Measurements from ENCODE around the gene TMEM132D.

Gene TMEM132D

GRCh38 chr12:129331356-129332085 is 572.3 kb downstream of the TMEM132D start:
- Histone ChIP-seq H3K27me3 (ENCODE audit: control insufficient read depth in 1 of 2, insufficient read depth in 2 of 2, low read length in 2 of 2) (no peaks in the 10 kb centered on the region), H3K4me3 (ENCODE audit: low read depth in 1 of 2, low read length in 2 of 2) (no peak overlapping the region)

GRCh38 chr12:129328235-129328634 is 575.6 kb downstream of the TMEM132D start:
- H3K9ac ChIP-seq (ENCODE audit: low read depth in 1 of 2, low read length in 2 of 2) = no peak overlapping the region
- no peaks in the 10 kb centered on the region for H3K36me3 ChIP-seq (ENCODE audit: control insufficient read depth in 1 of 2, insufficient read depth in 2 of 2, low read length in 2 of 2)

More at GRCh38 chr12:129331356-129332085, 572.3 kb downstream of the TMEM132D start:
- H3K9ac ChIP-seq (ENCODE audit: low read depth in 1 of 2, low read length in 2 of 2) = no peak overlapping the region
- H3K27ac ChIP-seq (ENCODE audit: low read depth, low read length) = no peak overlapping the region
- H3K9me3 ChIP-seq (ENCODE audit: control insufficient read depth in 1 of 2, low read length in 2 of 2) = peaks cover 1 to 7% of the 10 kb centered on the region in 2 donors
- no peaks in the 10 kb centered on the region for H3K36me3 ChIP-seq (ENCODE audit: control insufficient read depth in 1 of 2, insufficient read depth in 2 of 2, low read length in 2 of 2)
- no peaks in the 10 kb centered on the region for H3K4me1 ChIP-seq (ENCODE audit: control insufficient read depth in 1 of 2, insufficient read depth in 2 of 2, low read length in 2 of 2)

GRCh38 chr12:129325566-129325965 is 578.3 kb downstream of the TMEM132D start:
- no peak overlapping the region for H3K4me3 ChIP-seq (ENCODE audit: low read depth in 1 of 2, low read length in 2 of 2)
- H3K9ac ChIP-seq (ENCODE audit: low read depth in 1 of 2, low read length in 2 of 2) = no peak overlapping the region
- H3K9me3 ChIP-seq (ENCODE audit: control insufficient read depth in 1 of 2, low read length in 2 of 2) = no peaks in the 10 kb centered on the region
- no peak overlapping the region for H3K27ac ChIP-seq (ENCODE audit: low read depth, low read length)
- no peaks in the 10 kb centered on the region for H3K36me3 ChIP-seq (ENCODE audit: control insufficient read depth in 1 of 2, insufficient read depth in 2 of 2, low read length in 2 of 2)
- H3K4me1 ChIP-seq (ENCODE audit: control insufficient read depth in 1 of 2, insufficient read depth in 2 of 2, low read length in 2 of 2) = no peaks in the 10 kb centered on the region
- no peaks in the 10 kb centered on the region for H3K27me3 ChIP-seq (ENCODE audit: control insufficient read depth in 1 of 2, insufficient read depth in 2 of 2, low read length in 2 of 2)

More at GRCh38 chr12:129328235-129328634, 575.6 kb downstream of the TMEM132D start:
- H3K9me3 ChIP-seq (ENCODE audit: control insufficient read depth in 1 of 2, low read length in 2 of 2) = no peaks in the 10 kb centered on the region
- no peaks in the 10 kb centered on the region for H3K27me3 ChIP-seq (ENCODE audit: control insufficient read depth in 1 of 2, insufficient read depth in 2 of 2, low read length in 2 of 2)
- no peak overlapping the region for H3K4me3 ChIP-seq (ENCODE audit: low read depth in 1 of 2, low read length in 2 of 2)
- no peak overlapping the region for H3K27ac ChIP-seq (ENCODE audit: low read depth, low read length)
- H3K4me1 ChIP-seq (ENCODE audit: control insufficient read depth in 1 of 2, insufficient read depth in 2 of 2, low read length in 2 of 2) = no peaks in the 10 kb centered on the region

GRCh38 chr12:129312048-129312447 is 591.8 kb downstream of the TMEM132D start:
- Histone ChIP-seq H3K4me1 (ENCODE audit: control insufficient read depth in 1 of 2, insufficient read depth in 2 of 2, low read length in 2 of 2) (no peaks in the 10 kb centered on the region), H3K9me3 (ENCODE audit: control insufficient read depth in 1 of 2, low read length in 2 of 2) (no peaks in the 10 kb centered on the region), H3K36me3 (ENCODE audit: control insufficient read depth in 1 of 2, insufficient read depth in 2 of 2, low read length in 2 of 2) (no peaks in the 10 kb centered on the region), H3K27me3 (ENCODE audit: control insufficient read depth in 1 of 2, insufficient read depth in 2 of 2, low read length in 2 of 2) (no peaks in the 10 kb centered on the region), H3K4me3 (ENCODE audit: low read depth in 1 of 2, low read length in 2 of 2) (no peak overlapping the region), H3K27ac (ENCODE audit: low read depth, low read length) (no peak overlapping the region), H3K9ac (ENCODE audit: low read depth in 1 of 2, low read length in 2 of 2) (no peak overlapping the region)

GRCh38 chr12:129310346-129310745 is 593.5 kb downstream of the TMEM132D start:
- H3K4me3 ChIP-seq (ENCODE audit: low read depth in 1 of 2, low read length in 2 of 2) = no peak overlapping the region
- no peak overlapping the region for H3K9ac ChIP-seq (ENCODE audit: low read depth in 1 of 2, low read length in 2 of 2)
- no peaks in the 10 kb centered on the region for H3K27me3 ChIP-seq (ENCODE audit: control insufficient read depth in 1 of 2, insufficient read depth in 2 of 2, low read length in 2 of 2)
- H3K27ac ChIP-seq (ENCODE audit: low read depth, low read length) = no peak overlapping the region
- no peaks in the 10 kb centered on the region for H3K36me3 ChIP-seq (ENCODE audit: control insufficient read depth in 1 of 2, insufficient read depth in 2 of 2, low read length in 2 of 2)
- H3K9me3 ChIP-seq (ENCODE audit: control insufficient read depth in 1 of 2, low read length in 2 of 2) = no peaks in the 10 kb centered on the region
- no peaks in the 10 kb centered on the region for H3K4me1 ChIP-seq (ENCODE audit: control insufficient read depth in 1 of 2, insufficient read depth in 2 of 2, low read length in 2 of 2)

GRCh38 chr12:129305851-129306250 is 598.0 kb downstream of the TMEM132D start:
- no peaks in the 10 kb centered on the region for H3K9me3 ChIP-seq (ENCODE audit: control insufficient read depth in 1 of 2, low read length in 2 of 2)
- no peak overlapping the region for H3K27ac ChIP-seq (ENCODE audit: low read depth, low read length)
- H3K4me3 ChIP-seq (ENCODE audit: low read depth in 1 of 2, low read length in 2 of 2) = no peak overlapping the region
- H3K4me1 ChIP-seq (ENCODE audit: control insufficient read depth in 1 of 2, insufficient read depth in 2 of 2, low read length in 2 of 2) = no peaks in the 10 kb centered on the region
- H3K36me3 ChIP-seq (ENCODE audit: control insufficient read depth in 1 of 2, insufficient read depth in 2 of 2, low read length in 2 of 2) = no peaks in the 10 kb centered on the region
- H3K9ac ChIP-seq (ENCODE audit: low read depth in 1 of 2, low read length in 2 of 2) = no peak overlapping the region
- no peaks in the 10 kb centered on the region for H3K27me3 ChIP-seq (ENCODE audit: control insufficient read depth in 1 of 2, insufficient read depth in 2 of 2, low read length in 2 of 2)

GRCh38 chr12:129304529-129304928 is 599.3 kb downstream of the TMEM132D start:
- no peaks in the 10 kb centered on the region for H3K4me1 ChIP-seq (ENCODE audit: control insufficient read depth in 1 of 2, insufficient read depth in 2 of 2, low read length in 2 of 2)
- no peak overlapping the region for H3K4me3 ChIP-seq (ENCODE audit: low read depth in 1 of 2, low read length in 2 of 2)
- H3K27ac ChIP-seq (ENCODE audit: low read depth, low read length) = no peak overlapping the region
- H3K36me3 ChIP-seq (ENCODE audit: control insufficient read depth in 1 of 2, insufficient read depth in 2 of 2, low read length in 2 of 2) = no peaks in the 10 kb centered on the region
- H3K27me3 ChIP-seq (ENCODE audit: control insufficient read depth in 1 of 2, insufficient read depth in 2 of 2, low read length in 2 of 2) = no peaks in the 10 kb centered on the region
- no peak overlapping the region for H3K9ac ChIP-seq (ENCODE audit: low read depth in 1 of 2, low read length in 2 of 2)
- H3K9me3 ChIP-seq (ENCODE audit: control insufficient read depth in 1 of 2, low read length in 2 of 2) = no peaks in the 10 kb centered on the region

GRCh38 chr12:129300011-129300410 is 603.8 kb downstream of the TMEM132D start:
- Histone ChIP-seq H3K4me3 (ENCODE audit: low read depth in 1 of 2, low read length in 2 of 2) (no peak overlapping the region), H3K36me3 (ENCODE audit: control insufficient read depth in 1 of 2, insufficient read depth in 2 of 2, low read length in 2 of 2) (no peaks in the 10 kb centered on the region), H3K27ac (ENCODE audit: low read depth, low read length) (no peak overlapping the region), H3K9me3 (ENCODE audit: control insufficient read depth in 1 of 2, low read length in 2 of 2) (no peaks in the 10 kb centered on the region), H3K4me1 (ENCODE audit: control insufficient read depth in 1 of 2, insufficient read depth in 2 of 2, low read length in 2 of 2) (no peaks in the 10 kb centered on the region), H3K27me3 (ENCODE audit: control insufficient read depth in 1 of 2, insufficient read depth in 2 of 2, low read length in 2 of 2) (no peaks in the 10 kb centered on the region), H3K9ac (ENCODE audit: low read depth in 1 of 2, low read length in 2 of 2) (no peak overlapping the region)

- Histone ChIP-seq H3K9me3 (ENCODE audit: control insufficient read depth in 1 of 2, low read length in 2 of 2) (no peaks in the 10 kb centered on the region), H3K27me3 (ENCODE audit: control insufficient read depth in 1 of 2, insufficient read depth in 2 of 2, low read length in 2 of 2) (no peaks in the 10 kb centered on the region), H3K36me3 (ENCODE audit: control insufficient read depth in 1 of 2, insufficient read depth in 2 of 2, low read length in 2 of 2) (no peaks in the 10 kb centered on the region), H3K9ac (ENCODE audit: low read depth in 1 of 2, low read length in 2 of 2) (no peak overlapping the region), H3K4me3 (ENCODE audit: low read depth in 1 of 2, low read length in 2 of 2) (no peak overlapping the region), H3K27ac (ENCODE audit: low read depth, low read length) (no peak overlapping the region), H3K4me1 (ENCODE audit: control insufficient read depth in 1 of 2, insufficient read depth in 2 of 2, low read length in 2 of 2) (no peaks in the 10 kb centered on the region)
Measured at GRCh38 chr12:129298921-129299320, 604.9 kb downstream of the TMEM132D start.

- Histone ChIP-seq H3K27me3 (ENCODE audit: control insufficient read depth in 1 of 2, insufficient read depth in 2 of 2, low read length in 2 of 2) (no peaks in the 10 kb centered on the region), H3K4me1 (ENCODE audit: control insufficient read depth in 1 of 2, insufficient read depth in 2 of 2, low read length in 2 of 2) (no peaks in the 10 kb centered on the region), H3K27ac (ENCODE audit: low read depth, low read length) (no peak overlapping the region), H3K4me3 (ENCODE audit: low read depth in 1 of 2, low read length in 2 of 2) (no peak overlapping the region), H3K36me3 (ENCODE audit: control insufficient read depth in 1 of 2, insufficient read depth in 2 of 2, low read length in 2 of 2) (no peaks in the 10 kb centered on the region), H3K9me3 (ENCODE audit: control insufficient read depth in 1 of 2, low read length in 2 of 2) (no peaks in the 10 kb centered on the region), H3K9ac (ENCODE audit: low read depth in 1 of 2, low read length in 2 of 2) (no peak overlapping the region)
Measured at GRCh38 chr12:129296671-129297070, 607.2 kb downstream of the TMEM132D start.
